ENCODE data around the gene CYP4F3.
"Not testable (repeated sequence)": the region's sequence is repeated elsewhere in the genome, so short reads cannot be mapped to it uniquely, and the experiment has no call there.

The CYP4F3 gene

DNA sequence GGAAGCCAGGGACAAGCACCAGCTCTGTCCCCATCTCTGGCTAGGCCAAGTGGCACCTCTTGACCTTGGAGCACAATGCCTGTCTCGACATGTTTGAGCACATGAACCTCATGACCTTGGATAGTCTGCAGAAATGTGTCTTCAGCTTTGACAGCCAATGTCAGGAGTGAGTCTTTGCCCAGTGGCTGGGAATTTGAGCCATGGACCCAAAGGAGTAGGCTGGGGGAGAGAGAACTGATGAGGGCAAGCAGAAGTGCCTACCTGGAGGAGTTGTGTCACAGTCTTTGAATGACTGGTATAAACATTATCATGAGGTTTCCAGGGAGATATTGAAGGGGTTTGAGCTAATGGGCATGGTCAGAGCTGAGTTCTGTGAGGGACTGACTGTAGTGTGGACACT lies 25.5 kb downstream of the CYP4F3 start:
- no peak for DNase-seq (ENCODE audit: low read depth in 3 of 3, low spot score in 1 of 3)

DNA sequence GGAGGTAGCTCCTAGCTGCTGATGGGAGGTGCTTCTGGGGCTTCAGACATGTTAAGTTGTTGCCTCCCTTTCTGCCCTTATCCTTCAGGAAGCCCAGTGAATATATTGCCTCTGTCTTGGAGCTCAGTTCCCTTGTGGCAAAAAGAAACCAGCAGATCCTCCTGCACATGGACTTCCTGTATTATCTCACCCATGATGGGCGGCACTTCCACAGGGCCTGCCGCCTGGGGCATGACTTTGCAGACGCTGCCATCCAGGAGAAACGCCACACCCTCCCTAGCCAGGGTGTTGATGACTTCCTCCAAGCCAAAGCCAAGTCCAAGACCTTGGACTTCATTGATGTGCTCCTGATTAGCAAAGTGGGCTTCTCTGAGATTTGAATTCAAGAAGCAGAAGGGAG lies 26.2 kb downstream of the CYP4F3 start:
- no peak for DNase-seq (ENCODE audit: low read depth in 3 of 3, low spot score in 1 of 3)

DNA sequence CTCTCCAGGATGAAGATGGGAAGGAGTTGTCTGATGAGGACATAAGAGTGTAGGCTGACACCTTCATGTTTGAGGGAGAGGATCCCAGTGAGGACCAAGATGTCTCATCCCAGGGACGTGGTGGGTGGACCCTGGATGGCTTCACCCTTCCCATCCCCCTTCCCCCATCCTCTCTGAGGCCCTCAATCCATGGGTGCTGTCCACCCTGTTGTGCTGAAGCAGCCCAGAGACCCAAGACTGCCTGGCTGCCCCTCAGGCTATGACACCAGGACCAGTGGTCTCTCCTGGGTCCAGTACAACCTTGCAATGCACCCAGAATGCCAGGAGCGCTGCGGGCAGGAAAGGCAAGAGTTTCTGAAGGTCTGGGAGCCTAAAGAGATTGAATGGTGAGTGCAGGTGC lies 28.7 kb downstream of the CYP4F3 start:
- DNase-seq (ENCODE audit: low read depth in 3 of 3, low spot score in 1 of 3), result no peak

DNA sequence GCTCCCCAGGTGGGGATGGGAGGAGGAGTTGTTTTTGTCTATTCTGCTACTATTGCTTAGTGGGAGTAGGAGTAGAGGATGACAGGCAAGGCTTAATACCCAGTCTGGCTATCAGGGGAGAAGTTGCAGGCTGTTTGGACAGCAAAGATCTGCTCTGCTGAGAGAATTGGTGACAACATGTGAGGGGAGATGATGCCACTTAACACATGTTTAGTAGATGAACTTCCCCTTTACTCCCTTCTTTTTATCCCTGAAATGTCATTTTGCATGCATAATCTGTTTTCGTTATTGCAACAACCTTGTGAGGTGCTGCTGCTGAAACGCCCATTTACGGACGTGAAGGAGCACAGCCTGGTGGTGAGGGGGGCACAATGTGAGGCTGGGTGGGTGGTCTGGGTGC lies 29.2 kb downstream of the CYP4F3 start:
- DNase-seq (ENCODE audit: low read depth in 3 of 3, low spot score in 1 of 3), result no peak

DNA sequence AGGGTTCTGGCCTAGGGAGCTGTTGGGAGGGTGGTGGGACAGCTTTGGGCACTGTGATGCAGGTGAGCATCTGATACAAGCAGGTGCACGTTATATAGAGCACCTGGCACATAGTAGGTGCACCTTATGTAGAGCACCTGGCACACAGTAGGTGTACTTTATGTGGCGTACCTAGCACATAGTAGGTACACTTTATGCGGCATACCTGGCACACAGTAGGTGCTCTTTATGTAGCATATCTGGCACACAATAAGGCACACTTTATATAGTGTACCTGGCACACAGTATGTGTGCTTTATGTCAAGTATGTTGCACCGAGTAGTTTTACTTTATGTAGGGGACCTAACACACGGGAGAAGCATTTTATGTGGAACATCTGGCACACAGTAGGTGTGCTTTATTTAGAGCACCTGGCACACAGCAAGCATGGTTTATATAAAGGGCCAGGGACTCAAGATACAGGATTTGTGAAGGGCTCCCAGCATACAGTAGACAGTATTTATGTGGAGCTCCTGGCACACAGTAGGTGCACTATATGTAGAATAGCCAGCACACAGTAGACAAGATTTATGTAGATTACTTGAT lies 30.6 kb downstream of the CYP4F3 start:
- DNase-seq (ENCODE audit: low read depth in 3 of 3, low spot score in 1 of 3), result no peak

DNA sequence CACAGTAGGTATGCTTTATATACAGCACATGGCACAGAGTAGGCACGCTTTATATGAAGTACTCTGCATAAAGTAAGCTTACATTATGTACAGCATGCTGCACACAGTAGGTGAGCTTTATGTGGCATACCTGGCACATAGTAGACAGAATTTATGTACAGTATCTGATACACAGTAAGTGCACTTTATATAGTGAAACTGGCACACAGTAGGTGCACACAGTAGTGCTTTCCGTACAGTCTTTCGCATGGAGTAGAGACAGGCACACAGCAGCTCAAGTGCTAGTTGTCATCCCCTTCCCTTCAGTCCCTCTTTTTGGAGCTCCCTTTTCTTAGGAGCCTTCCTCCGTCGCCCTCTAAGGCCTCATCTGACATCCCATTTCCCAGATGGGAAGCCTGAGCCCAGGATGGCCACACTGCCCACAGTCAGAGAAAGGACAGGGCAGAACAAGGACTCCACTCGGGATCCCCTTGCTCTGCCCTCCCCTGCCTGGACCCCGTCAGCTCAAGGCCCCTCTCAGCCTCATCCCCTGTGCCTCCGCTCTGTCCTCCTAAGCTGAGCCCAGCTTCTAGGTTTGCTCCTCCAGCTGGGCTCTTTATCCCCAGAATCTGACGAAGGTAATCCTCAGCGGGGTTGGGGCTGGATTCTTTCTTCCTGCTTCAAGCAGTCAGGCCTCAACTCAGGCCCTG lies 31.3 kb downstream of the CYP4F3 start:
- DNase-seq (ENCODE audit: low read depth in 3 of 3, low spot score in 1 of 3), result no peak

DNA sequence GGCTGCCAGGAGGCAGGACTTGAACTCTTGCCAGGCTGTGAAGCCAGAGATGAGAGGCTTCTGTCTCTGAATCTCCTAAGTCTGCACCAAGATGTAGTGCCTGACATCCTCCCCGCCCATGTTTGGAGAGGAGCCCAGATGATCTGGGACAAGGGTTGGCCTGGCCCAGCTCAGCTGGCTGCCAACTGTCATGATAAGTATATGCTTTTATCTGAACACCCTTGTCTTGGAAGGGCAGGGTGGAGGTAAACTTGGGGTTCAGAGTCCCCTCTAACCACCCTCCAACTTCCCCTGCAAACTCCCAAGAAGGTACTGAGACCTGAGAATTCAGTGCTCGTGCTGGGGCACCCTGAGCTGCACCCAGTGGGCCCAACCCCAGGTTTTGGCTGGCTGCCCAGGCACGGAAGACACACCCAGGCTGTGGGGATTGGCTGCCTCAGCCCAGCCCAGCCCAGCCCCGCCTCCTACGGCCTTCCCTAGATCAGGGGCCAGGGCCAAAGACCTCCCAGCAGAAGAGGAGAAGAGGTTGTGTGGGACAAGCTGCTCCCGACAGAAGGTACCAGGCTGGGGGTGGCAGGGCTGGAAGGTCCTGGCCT lies 32.0 kb downstream of the CYP4F3 start, which contains the start of gene CYP4F12:
Gene CYP4F12 (plus strand): TSS at position 508 of the 596 bp plus-strand sequence. CDS start 443 bp downstream, outside the sequence.
- DNase-seq (ENCODE audit: low read depth in 3 of 3, low spot score in 1 of 3), result no peak

DNA sequence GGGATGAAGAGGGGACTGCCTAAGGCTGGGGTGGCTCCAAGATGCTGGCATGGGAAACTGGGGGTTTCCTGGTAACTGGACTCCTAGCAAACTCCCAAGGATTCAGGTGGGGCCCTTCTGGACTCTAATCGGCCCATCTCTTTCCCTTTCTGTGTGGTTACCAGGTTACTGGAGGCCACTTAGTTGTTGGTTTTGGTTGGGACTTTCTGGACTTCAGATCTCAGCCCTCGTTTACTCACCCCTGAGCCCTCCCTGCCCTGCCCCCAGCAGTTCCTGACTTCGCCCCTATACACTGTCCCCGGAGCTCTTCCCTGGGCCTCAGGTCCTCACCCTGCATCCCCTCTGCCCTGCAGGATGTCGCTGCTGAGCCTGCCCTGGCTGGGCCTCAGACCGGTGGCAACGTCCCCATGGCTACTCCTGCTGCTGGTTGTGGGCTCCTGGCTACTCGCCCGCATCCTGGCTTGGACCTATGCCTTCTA lies 32.5 kb downstream of the CYP4F3 start:
- DNase-seq (ENCODE audit: low read depth in 3 of 3, low spot score in 1 of 3), result no peak

DNA sequence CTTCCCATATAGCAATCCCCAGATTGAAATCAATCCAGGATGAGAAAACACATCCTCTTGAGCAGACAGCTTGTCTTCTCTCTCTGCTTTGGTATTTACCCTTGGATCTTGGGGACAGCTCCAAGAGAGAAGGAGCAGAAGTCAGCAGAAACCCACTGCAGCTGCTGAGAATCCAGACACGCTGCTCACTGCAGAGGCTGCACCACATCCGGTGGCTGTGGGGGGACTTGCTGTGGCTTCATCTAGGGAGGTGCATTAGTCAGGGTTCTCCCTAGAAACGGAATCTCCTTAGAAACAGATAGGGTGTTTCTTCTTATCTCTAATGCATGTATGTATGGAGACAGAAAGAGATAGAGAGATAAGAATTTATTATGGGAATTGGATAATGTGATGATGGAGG lies 34.9 kb downstream of the CYP4F3 start:
- DNase-seq (ENCODE audit: low read depth in 3 of 3, low spot score in 1 of 3), result no peak

DNA sequence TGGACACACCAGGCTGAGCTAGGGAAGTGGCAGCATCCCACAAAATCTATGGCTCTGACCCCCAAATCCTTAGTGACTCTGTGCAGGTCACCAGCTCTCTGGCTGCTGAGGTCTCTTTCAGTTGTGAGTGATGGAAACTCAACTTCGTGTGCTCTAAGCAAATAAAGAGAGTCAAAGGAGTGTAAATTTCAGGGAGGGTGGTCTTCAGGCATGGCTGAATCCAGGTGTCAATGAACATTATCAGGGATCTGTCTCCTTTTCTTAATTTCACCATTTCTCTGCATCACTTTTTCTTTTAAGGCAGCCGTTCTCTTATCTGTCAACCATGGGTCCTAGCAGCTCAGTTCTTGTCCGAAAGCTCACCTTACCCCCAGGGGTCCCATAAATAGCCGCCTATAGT lies 38.4 kb downstream of the CYP4F3 start:
- no peak for DNase-seq (ENCODE audit: low read depth in 3 of 3, low spot score in 1 of 3)

DNA sequence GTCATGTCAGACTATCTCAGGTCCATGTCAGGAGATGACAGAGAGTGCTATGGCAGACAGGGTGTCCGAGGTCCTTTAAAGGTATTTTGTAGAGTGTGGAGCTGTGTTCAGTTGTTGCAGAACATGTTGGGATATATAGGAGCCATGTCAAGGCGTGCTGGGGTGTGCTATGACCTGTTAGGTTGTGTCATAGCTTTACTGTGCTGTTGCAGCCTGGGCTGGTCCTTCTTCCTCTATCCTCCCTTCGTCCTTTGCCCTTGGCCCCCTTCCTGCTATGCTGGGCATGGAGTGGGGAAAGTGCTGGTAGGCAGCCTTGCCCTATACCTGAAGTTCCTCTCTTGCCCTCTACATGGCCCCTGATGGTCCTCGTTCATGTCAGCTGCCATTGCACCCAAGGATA lies 39.2 kb downstream of the CYP4F3 start:
- not testable (repeated sequence) for DNase-seq (ENCODE audit: low read depth in 3 of 3, low spot score in 1 of 3)

DNA sequence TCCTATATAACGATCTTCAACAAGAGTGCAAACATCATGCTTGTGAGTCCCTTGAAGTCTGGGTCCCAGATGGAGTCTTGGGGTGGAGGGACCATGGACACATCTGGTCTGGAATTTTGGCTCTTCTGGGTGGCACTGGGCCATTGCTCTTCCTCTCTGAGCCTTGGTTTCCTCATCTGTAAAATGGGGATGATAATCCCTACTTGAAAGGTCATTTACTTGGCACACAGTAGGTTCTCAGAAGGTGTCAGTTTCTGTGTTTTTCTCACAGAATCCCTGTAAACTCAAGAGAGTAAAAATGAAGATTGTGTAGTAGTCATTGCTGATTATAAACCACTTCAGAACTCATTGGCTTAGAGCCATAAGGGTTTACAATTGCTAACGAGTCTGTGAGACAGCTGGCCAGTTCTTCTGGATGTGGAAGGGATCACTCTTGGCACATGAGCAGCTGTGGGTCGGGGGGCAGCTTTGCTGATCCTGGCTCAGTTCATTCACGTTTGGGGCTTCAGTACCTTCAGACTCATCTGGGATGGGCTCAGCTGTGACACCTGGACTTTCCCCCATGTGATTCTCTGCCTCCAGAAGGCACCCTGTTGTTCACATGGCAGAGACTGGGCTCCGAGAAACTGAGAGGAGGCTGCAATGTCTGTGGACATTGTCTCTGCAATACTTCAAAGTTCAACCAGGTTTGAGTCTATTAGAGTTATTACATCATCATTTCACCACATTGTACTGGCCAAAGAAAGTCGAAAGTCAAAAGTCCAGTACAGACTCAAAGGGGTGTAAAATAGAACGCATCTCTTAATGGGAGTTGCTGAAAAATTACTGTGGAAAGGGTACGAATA lies 40.0 kb downstream of the CYP4F3 start:
- DNase-seq (ENCODE audit: low read depth in 3 of 3, low spot score in 1 of 3), result no peak

DNA sequence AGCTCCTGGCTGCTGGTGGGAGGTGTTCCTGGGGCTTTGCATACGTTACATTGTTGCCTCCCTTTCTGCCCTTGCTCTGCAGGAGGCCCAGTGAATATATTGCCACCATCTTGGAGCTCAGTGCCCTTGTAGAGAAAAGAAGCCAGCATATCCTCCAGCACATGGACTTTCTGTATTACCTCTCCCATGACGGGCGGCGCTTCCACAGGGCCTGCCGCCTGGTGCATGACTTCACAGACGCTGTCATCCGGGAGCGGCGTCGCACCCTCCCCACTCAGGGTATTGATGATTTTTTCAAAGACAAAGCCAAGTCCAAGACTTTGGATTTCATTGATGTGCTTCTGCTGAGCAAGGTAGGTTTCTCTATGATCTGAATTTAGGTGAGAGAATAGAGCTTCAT lies 42.7 kb downstream of the CYP4F3 start:
- DNase-seq (ENCODE audit: low read depth in 3 of 3, low spot score in 1 of 3), result no peak

DNA sequence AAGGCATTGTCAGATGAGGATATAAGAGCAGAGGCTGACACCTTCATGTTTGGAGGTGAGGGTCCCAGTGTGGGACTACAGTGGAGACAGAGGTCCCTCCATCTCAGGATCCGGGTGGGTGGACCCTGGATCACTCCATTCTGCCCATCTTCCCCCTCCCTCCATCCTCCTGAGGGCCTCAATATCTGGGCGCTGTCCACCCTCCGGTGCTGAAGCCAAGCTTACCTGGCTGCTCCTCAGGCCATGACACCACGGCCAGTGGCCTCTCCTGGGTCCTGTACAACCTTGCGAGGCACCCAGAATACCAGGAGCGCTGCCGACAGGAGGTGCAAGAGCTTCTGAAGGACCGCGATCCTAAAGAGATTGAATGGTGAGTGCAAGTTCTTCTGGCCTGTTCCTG lies 44.1 kb downstream of the CYP4F3 start:
- DNase-seq (ENCODE audit: low read depth in 3 of 3, low spot score in 1 of 3), result no peak

DNA sequence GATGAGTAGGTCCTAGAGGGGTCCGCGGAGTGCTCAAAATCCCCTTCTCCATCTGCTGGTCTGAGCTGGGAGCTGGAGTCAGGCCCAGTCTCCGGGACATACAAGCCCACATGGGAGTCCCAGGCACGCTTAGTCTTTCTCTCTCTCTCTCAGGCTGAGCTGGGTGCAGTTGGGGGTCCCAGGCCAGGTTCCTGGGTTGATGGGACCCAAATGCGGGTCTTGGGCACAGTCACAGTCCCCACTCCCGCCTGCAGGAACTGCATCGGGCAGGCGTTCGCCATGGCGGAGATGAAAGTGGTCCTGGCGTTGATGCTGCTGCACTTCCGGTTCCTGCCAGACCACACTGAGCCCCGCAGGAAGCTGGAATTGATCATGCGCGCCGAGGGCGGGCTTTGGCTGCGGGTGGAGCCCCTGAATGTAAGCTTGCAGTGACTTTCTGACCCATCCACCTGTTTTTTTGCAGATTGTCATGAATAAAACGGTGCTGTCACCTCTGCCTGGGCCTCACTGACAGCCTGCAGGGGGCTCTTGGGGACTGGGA lies 56.0 kb downstream of the CYP4F3 start:
- no peak for DNase-seq (ENCODE audit: low read depth in 3 of 3, low spot score in 1 of 3)

DNA sequence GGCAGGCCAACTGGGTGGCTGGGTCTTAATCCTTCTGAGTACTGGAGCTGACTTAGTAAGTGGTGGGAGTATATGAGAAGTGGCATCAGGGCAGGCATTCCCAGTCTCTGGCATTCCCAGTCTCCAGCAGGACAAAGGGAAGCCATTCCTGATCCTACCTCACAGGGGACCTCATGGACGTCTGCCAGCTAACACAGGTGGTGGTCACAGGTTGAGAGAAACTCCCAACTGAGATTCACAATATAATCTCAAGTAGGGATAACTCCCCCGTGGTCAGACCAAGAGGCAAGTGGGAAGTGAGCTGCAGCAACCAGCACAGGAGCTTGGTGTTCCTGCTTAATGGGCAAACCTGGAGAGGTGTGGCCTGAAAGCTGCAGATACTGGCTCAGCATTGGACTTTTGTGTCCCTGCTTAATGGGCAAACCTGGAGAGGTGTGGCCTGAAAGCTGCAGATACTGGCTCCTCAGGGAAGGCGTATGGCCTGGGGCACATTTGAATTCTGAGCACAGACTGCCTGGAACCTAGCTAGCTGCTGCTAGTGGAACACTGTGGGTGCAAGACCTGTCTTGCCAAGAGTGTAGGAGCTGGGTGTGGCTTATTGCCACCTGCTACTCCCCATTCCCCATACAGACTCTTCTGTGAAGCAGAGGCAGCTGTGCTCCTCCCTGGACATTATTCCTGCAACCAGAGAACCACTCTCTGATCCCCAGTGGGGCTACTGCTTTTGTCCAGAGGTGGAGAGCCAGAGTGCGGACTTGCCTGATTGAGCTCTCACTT lies 61.2 kb downstream of the CYP4F3 start:
- DNase-seq (ENCODE audit: low read depth in 3 of 3, low spot score in 1 of 3), result no peak

DNA sequence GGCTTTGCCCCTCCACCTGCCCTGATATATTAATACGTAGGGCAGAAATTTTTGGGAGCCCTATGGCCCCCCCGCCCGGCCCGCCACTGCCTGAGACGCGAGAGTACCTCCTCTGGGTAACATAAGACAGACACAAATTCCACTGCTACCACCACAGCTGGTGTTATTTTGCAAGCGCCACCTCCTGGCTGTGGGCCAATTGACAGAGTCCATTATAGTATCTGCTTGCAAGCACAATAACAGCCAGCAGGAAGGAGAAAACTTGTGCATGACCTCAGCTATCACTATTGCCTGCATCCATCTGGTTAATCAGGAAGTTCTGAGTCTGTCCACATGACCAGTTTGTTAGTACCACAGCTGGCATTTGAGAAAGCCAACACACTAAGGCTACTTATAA lies 61.8 kb downstream of the CYP4F3 start:
- DNase-seq (ENCODE audit: low read depth in 3 of 3, low spot score in 1 of 3), result no peak

Data from stimulated activated CD4-positive, alpha-beta T cell treated with anti-CD3 and anti-CD28 coated beads, TNF-alpha, amount 100 ng/mL, for 1 hour (primary cell).